ENCODE data around the gene UBR2.
"Not testable (repeated sequence)": the region's sequence is repeated elsewhere in the genome, so short reads cannot be mapped to it uniquely, and the experiment has no call there.

UBR2 gene

GRCh38 chr6:42694586-42694985, 130.8 kb downstream of the UBR2 start:
- DNase-seq: peak; percentile 84

- peak; percentile 53 for DNase-seq
Measured at GRCh38 chr6:42696526-42697267, 132.9 kb downstream of the UBR2 start.

- DNase-seq: no peak
Measured at GRCh38 chr6:42697268-42697655, 133.4 kb downstream of the UBR2 start.

- no peak for DNase-seq
Measured at GRCh38 chr6:42698217-42698616, 134.4 kb downstream of the UBR2 start.

- peak; percentile 85 for DNase-seq
Measured at GRCh38 chr6:42702200-42702599, 138.4 kb downstream of the UBR2 start.

- DNase-seq: not testable (repeated sequence)
Measured at GRCh38 chr6:42702786-42703185, 139.0 kb downstream of the UBR2 start.

- no peak for DNase-seq
Measured at GRCh38 chr6:42704251-42704936, 140.6 kb downstream of the UBR2 start.

GRCh38 chr6:42704937-42705374, 141.1 kb downstream of the UBR2 start:
- DNase-seq: no peak

GRCh38 chr6:42707595-42707994, 143.8 kb downstream of the UBR2 start:
- DNase-seq: no peak

- no peak for DNase-seq
Measured at GRCh38 chr6:42708096-42708495, 144.3 kb downstream of the UBR2 start.

GRCh38 chr6:42709871-42710270, 146.0 kb downstream of the UBR2 start:
- DNase-seq: no peak

- no peak for DNase-seq
Measured at GRCh38 chr6:42710316-42710715, 146.5 kb downstream of the UBR2 start.

GRCh38 chr6:42711930-42712329, 148.1 kb downstream of the UBR2 start:
- DNase-seq: no peak

GRCh38 chr6:42714098-42714761, 150.4 kb downstream of the UBR2 start:
- DNase-seq: peak; percentile 59

GRCh38 chr6:42715871-42716270, 152.0 kb downstream of the UBR2 start:
- no peak for DNase-seq

- DNase-seq: peak; percentile 49
Measured at GRCh38 chr6:42720739-42721138, 156.9 kb downstream of the UBR2 start.

- DNase-seq: no peak
Measured at GRCh38 chr6:42722497-42722896, 158.7 kb downstream of the UBR2 start, which contains the start of gene PRPH2. PRPH2 (minus strand) TSS chr6:42722597; CDS start chr6:42722334, 263 bp downstream.

GRCh38 chr6:42724825-42725224, 161.0 kb downstream of the UBR2 start:
- DNase-seq: no peak

GRCh38 chr6:42726026-42726425, 162.2 kb downstream of the UBR2 start:
- no peak for DNase-seq

GRCh38 chr6:42726485-42727086, 162.8 kb downstream of the UBR2 start:
- peak; percentile 88 for DNase-seq

GRCh38 chr6:42727087-42727611, 163.3 kb downstream of the UBR2 start:
- peak; percentile 41 for DNase-seq

- DNase-seq: no peak
Measured at GRCh38 chr6:42727627-42728026, 163.8 kb downstream of the UBR2 start.

GRCh38 chr6:42729731-42730130, 165.9 kb downstream of the UBR2 start:
- DNase-seq: peak; percentile 28

All from EL (cell line).